ENCODE results near the gene SPINK4.

SPINK4 gene, protein sequence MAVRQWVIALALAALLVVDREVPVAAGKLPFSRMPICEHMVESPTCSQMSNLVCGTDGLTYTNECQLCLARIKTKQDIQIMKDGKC

GRCh38 chr9:33239921-33240320, at the start of gene SPINK4:
Gene SPINK4, plus strand, starts transcription at chr9:33240167. Its CDS starts 42 bp downstream, at chr9:33240209.
- DNase-seq, result no peak

DNA sequence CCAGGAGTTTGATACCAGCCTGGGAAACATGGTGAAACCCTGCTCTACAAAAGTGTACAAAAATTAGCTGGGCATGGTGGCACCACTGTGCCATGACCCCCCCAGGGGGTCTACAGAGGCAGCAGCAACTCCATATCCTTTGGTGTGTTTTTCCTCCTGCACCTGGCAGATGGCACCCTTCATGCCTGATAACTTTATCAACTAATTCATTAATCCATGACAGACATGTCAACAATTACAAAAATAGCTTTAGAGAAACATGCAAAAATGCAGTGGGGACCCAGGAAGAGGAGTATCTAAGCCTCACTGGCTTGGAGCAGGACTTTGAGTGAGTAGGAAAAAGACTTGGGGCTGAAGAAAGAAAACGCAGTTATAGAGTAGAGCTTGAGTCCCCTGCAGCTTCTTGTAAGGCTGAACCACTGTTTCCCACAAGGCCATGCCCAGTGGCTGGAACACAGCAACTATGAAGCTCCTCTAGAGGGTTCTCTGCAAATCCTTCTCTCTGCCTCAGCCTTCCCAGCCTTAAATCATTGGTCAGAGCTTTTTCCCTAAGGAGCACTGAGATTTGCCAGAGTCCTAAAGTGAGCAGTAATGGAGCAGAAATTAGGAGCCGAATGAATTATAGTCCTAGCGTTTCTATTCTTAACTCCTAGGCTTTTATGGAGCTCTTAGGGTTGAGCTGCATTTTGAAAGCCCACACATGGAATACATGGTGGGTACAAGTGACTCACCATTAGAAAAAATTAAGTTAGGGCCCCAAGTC, 47.3 kb upstream of the SPINK4 start:
- DNase-seq, result no peak

DNA sequence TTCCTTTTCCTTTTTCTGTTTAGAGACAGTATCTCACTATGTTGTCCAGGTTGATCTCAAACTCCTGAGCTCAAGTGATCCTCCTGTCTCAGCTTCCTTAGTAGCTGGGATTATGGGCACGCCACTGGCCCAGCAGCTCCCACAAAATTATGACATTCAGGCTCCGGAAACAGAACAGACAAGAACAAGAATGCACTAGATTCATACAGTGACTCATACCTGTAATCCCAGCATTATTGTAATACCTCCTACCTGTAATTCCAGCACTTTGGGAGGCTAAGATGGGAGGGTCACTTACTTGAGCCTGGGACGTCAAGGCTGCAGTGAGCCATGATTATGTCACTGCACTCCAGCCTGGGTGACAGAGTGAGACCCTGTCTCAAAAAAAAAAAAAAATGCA, 46.1 kb upstream of the SPINK4 start:
- no peak for DNase-seq

DNA sequence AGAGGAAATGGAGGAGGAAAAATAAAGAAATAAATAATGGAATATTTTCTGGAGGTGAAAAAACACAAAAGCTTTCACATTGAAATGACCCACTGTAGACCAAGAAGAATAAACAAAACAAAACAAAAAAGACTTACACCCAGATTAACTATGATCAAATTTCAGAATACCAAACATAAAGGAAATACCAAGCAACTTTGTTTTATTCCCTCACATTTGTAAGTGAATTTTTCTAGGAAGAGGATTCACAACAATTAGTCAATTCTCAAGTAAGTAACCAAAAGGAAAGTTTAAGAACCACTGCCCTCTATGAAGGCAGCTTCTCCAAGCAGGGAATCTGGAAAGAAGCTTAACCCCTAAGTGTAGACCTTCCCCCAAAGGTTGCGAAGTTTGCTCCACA, 43.2 kb upstream of the SPINK4 start:
- no peak for DNase-seq

- no peak for DNase-seq
Measured at GRCh38 chr9:33197279-33198152, 42.5 kb upstream of the SPINK4 start.

- DNase-seq, result no peak
Measured at GRCh38 chr9:33198165-33198564, 41.8 kb upstream of the SPINK4 start.

DNA sequence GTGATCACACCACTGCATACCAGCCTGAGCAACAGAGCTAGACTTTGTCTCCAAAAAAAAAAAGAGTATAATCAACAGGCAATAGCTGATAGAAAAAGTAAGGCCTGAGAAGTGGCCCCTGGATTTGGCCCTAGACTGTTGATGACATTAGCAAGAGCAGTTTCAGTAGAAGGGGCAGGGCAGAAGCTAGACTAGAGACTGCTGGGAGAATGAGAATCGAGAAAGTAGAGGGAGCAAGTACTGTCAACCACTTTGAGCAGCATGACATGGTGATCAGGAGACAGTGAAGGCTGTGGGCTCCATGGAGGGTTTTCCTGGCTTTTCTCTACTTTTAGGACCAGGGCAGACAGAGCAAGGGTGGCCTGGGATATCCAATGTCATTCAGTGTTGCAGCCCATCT, 37.9 kb upstream of the SPINK4 start:
- no peak for DNase-seq

- peak; percentile 33 to 67 for DNase-seq
Measured at GRCh38 chr9:33202552-33203201, 37.3 kb upstream of the SPINK4 start.

DNA sequence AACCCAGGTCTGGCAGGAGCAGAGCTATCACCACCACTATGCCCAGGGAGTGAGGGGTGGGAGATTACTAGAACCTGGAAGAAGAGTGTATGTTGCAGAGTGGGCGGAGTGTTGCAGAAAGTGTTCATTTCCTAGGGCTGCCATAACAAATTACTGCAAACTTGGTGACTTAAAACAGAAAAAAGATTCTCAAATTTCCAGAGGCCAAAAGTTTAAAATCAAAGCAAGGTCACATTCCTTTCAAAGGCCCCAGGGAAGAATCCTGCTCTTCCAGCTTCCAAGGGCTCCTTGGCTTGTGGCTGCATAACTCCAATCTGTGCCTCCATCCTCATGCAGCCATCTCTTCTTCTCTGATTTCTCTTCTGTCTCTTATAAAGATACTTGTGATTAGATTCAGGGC, 30.6 kb upstream of the SPINK4 start:
- DNase-seq, result no peak

DNA sequence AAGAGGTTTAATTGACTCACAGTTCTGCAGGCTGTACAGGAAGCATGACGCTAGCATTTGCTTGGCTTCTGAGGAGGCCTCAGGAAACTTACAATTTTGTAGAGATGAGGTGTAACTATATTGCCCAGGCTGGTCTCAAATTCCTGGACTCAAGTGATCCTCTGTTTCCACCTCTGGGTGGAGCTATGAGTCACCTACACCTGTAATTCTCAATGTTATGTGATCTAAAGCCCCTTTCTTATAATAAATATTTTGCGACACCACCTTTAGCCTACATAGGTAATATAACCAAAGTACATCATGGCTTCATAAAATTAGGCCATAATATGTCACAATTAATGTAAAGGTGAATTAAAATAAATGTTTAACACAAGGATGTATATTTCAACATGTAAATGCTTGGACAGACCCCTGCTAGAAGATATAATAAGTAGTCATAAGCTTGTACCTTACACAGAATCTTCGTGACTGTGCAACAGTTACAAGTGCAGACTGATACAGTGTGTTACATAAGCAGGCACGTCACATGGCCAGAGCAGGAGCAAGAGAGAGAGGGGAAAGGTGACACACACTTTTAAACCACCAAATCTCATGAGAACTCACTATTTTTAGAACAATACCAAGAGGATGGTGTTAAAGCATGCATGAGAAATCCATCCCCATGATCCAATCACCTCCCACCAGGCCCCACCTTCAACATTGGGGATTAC, 29.8 kb upstream of the SPINK4 start:
- no peak for DNase-seq

- no peak for DNase-seq
Measured at GRCh38 chr9:33211695-33212393, 28.1 kb upstream of the SPINK4 start.

- peak in 1 of 2 donors; percentile 10 for DNase-seq
Measured at GRCh38 chr9:33220681-33221567, 19.0 kb upstream of the SPINK4 start.

DNA sequence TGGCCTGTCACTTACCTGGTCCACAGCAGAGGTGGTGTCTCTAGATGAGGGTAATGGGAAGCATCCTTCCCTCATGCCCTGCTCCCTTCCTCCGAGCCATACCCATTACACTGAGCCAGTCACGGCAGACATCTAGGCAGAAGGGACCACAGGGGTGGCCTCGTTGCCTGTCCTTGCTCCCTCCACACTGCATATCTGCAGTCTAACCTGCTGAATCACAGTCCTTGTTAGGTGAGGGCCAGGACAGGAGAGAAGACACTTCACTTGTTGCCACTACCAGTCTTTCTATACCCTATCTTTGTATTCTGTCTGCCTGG, 18.4 kb upstream of the SPINK4 start:
- DNase-seq, result no peak

DNA sequence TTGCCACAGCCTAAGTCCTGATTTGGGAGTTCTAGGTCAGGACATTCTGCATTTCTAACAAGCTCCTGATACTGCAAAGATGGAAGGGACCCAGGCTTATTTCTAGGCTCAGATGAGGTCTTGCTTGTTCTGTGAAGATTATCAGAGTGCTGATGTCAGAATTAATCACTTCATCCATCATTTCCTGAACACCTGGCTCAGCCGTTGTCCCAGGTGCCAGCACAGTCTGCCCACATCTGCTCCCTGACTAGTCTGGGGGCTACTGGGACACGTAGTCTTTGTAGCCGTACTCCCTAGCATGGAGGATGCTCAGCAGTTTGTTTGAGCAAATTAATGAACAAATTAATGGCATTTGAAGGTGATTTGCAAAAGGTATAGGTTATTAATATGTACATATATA, 17.9 kb upstream of the SPINK4 start:
- no peak for DNase-seq

GRCh38 chr9:33223696-33224095, 16.3 kb upstream of the SPINK4 start:
- DNase-seq, result no peak

GRCh38 chr9:33225319-33226147, 14.4 kb upstream of the SPINK4 start:
- DNase-seq, result peak; percentile 61 to 80

DNA sequence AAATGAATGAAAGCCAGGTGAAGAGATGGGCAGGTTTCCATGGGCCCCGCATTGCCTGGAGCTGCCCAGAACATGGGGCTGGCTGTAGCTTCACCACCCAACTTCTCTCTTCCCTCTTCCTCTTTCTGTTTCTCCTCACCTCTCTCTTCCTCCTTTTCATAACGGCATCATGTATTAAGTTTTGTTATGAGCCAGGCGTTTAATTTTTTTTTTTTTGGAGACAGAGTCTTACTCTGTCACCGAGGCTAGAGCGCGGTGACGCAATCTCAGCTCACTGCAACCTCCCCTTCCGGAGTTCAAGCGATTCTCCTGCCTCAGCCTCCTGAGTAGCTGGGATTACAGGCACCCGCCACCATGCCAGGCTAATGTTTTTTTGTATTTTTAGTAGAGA, 13.0 kb upstream of the SPINK4 start:
- peak; percentile 8 to 67 for DNase-seq

GRCh38 chr9:33227741-33228140, 12.2 kb upstream of the SPINK4 start:
- DNase-seq, result no peak

- DNase-seq, result no peak
Measured at GRCh38 chr9:33228606-33229005, 11.4 kb upstream of the SPINK4 start.

All from CD4-positive, alpha-beta T cell treated with Interleukin-1 beta for 1 hour (primary cell).